Hepatocyte (in vitro differentiated cells): Measurements from ENCODE around the gene ZNF462. TPM values are rescaled to one million over a fixed set of nuclear protein-coding genes. Genes with fewer than 3 reads are reported as not detected.

Experiments
- DNase-seq: peaks from one replicate; pipeline ENCODE4 v3.0.0-alpha.2; 2016; ENCODE audit warnings: low spot score
- H2AFZ ChIP-seq: fragments of 200-600 bp; sonication (generic); 2 replicates; pipeline ENCODE4 v1.6.0; 2016; ENCODE audit warnings: antibody characterized with exemption, mild to moderate bottlenecking
- H3K27ac ChIP-seq: fragments of 200-600 bp; sonication (generic); 2 replicates; pipeline ENCODE4 v1.5.1; 2016; ENCODE audit warnings: mild to moderate bottlenecking
- H3K27me3 ChIP-seq: fragments of 200-600 bp; sonication (generic); 2 replicates; pipeline ENCODE4 v1.6.1; 2016
- H3K36me3 ChIP-seq: fragments of 200-600 bp; sonication (generic); replicated peaks from 2 replicates; pipeline ENCODE4 v1.5.1; 2016; ENCODE audit warnings: low read depth; ENCODE audit not compliant: insufficient read depth
- H3K4me1 ChIP-seq: fragments of 200-600 bp; sonication (generic); 2 replicates; pipeline ENCODE4 v1.5.1; 2016; ENCODE audit warnings: mild to moderate bottlenecking, moderate library complexity; ENCODE audit not compliant: insufficient read depth
- H3K4me2 ChIP-seq: fragments of 200-600 bp; sonication (generic); 2 replicates; pipeline ENCODE4 v1.6.0; 2016
- H3K4me3 ChIP-seq: fragments of 200-600 bp; sonication (generic); 2 replicates; pipeline ENCODE4 v1.5.1; 2016; ENCODE audit warnings: mild to moderate bottlenecking
- H3K79me2 ChIP-seq: fragments of 200-600 bp; sonication (generic); 2 replicates; pipeline ENCODE4 v1.6.0; 2017; ENCODE audit warnings: mild to moderate bottlenecking
- H3K9me2 ChIP-seq: fragments of 200-600 bp; sonication (generic); replicated peaks from 2 replicates; pipeline ENCODE4 v1.6.0; 2017; ENCODE audit warnings: mild to moderate bottlenecking; ENCODE audit not compliant: insufficient read depth
- H3K9me3 ChIP-seq: fragments of 200-600 bp; sonication (generic); 2 replicates; pipeline ENCODE4 v1.5.1; 2016; ENCODE audit warnings: low read depth, mild to moderate bottlenecking
- H4K20me1 ChIP-seq: fragments of 200-600 bp; sonication (generic); 2 replicates; pipeline ENCODE4 v1.6.0; 2016; ENCODE audit warnings: mild to moderate bottlenecking; ENCODE audit not compliant: insufficient read depth, poor library complexity, severe bottlenecking
- EZH2 ChIP-seq: fragments of 200-600 bp; sonication (generic); IDR thresholded peaks from 2 replicates; pipeline ENCODE4 v1.6.1; 2016; ENCODE audit warnings: antibody characterized with exemption, mild to moderate bottlenecking, borderline replicate concordance
- EZH2phosphoT487 ChIP-seq: fragments of 200-600 bp; sonication (generic); IDR thresholded peaks from one replicate; pipeline ENCODE4 v1.6.1; 2018; ENCODE audit warnings: antibody characterized with exemption, mild to moderate bottlenecking, low read depth, moderate library complexity; ENCODE audit not compliant: unreplicated experiment, severe bottlenecking
- WGBS: methylation state at CpG from one replicate; pipeline ENCODE4 v1.1.6; 2016; ENCODE audit warnings: low lambda C conversion rate; ENCODE audit errors: missing lambda C conversion rate; 5-methylcytosine and 5-hydroxymethylcytosine counted together
- polyA plus RNA-seq: library from polyadenylated mRNA; unstranded; fragments of >200 nt; fragmentation: Nextera tagmentation; extraction: Ambion mirVana; gene quantifications from 2 replicates; pipeline ENCODE4 v1.2.1, GENCODE V29; 2016
- total RNA-seq: library from RNA; depleted of rRNA; stranded (reverse); fragments of >200 nt; gene quantifications from 2 replicates; pipeline ENCODE4 v1.2.3, GENCODE V29; 2014
- TF ChIP-seq, protein P1 (sequence below): fragments of 200-600 bp; sonication (generic); IDR thresholded peaks from 2 replicates; pipeline ENCODE4 v1.5.1; 2016; ENCODE audit warnings: antibody characterized with exemption, mild to moderate bottlenecking; ENCODE audit not compliant: poor library complexity

Gene ZNF462
- total and polyA plus RNA-seq, 2 experiments from 2014 or later, result 7.8 to 27.5 TPM

DNA sequence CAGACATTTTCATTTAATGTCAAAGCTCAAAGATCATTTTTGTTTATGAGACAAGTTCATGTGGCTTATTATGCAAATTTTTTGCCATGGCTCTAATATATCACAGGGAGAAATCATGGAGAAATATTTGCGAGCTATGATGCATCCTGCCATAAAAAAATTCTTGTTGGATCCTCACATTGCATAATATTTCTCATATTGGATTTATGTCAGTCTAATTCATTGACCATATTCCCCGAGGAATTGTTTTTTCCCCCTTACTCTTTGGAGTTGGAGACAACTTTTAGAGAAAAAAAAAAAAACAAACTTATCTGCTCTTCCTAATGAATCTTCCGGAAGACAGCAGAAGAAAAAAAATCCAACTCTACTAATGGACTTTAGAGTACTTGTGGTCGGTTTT is 4.3 kb downstream of the ZNF462 start:
- Histone ChIP-seq H2AFZ (no peak overlapping the region), H3K4me1 (peaks cover 26% of the 10 kb centered on the region), H3K4me2 (peak overlapping the region; percentile 90), H3K27me3 (no peaks in the 10 kb centered on the region), H3K9me2 (no peaks in the 10 kb centered on the region), H3K36me3 (no peaks in the 10 kb centered on the region), H3K79me2 (peaks cover 90% of the 10 kb centered on the region), H4K20me1 (peaks cover 6% of the 10 kb centered on the region), H3K9me3 (no peaks in the 10 kb centered on the region), H3K27ac (no peak overlapping the region), H3K4me3 (no peak overlapping the region)
- TF ChIP-seq EZH2phosphoT487 (no peak), EZH2 (no peak)
- TF ChIP-seq, protein P1, sequence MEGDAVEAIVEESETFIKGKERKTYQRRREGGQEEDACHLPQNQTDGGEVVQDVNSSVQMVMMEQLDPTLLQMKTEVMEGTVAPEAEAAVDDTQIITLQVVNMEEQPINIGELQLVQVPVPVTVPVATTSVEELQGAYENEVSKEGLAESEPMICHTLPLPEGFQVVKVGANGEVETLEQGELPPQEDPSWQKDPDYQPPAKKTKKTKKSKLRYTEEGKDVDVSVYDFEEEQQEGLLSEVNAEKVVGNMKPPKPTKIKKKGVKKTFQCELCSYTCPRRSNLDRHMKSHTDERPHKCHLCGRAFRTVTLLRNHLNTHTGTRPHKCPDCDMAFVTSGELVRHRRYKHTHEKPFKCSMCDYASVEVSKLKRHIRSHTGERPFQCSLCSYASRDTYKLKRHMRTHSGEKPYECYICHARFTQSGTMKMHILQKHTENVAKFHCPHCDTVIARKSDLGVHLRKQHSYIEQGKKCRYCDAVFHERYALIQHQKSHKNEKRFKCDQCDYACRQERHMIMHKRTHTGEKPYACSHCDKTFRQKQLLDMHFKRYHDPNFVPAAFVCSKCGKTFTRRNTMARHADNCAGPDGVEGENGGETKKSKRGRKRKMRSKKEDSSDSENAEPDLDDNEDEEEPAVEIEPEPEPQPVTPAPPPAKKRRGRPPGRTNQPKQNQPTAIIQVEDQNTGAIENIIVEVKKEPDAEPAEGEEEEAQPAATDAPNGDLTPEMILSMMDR, result no peak
- DNase-seq, result no peak
- WGBS, result 90% methylated on average over 4 of the region's 4 CpGs

DNA sequence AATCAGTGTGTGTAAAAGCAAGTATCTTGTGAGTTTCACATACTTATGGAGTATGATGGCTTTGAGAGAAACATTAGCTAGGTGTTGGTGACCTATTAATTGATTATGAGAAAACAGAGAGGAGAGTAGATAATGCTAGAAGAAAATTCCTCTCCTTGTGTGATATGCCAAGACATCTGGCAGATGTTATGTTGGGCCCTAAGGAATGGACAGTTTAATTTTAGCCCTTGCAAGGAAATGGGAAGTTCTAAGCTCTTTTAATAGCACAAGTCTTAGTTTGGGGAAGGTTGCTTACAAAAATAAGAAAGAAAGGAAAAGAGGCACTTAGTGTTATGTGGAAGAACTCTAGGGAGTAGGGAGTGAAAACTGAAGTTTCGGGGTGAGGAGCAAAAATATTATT is 5.1 kb downstream of the ZNF462 start:
- Histone ChIP-seq H3K9me2 (no peaks in the 10 kb centered on the region), H3K27ac (no peak overlapping the region), H2AFZ (no peak overlapping the region), H3K4me2 (peak overlapping the region; percentile 10), H3K4me3 (no peak overlapping the region), H3K4me1 (peaks cover 26% of the 10 kb centered on the region), H3K36me3 (no peaks in the 10 kb centered on the region), H3K9me3 (no peaks in the 10 kb centered on the region), H3K27me3 (no peaks in the 10 kb centered on the region), H3K79me2 (peaks cover 98% of the 10 kb centered on the region), H4K20me1 (peaks cover 6% of the 10 kb centered on the region)
- TF ChIP-seq EZH2phosphoT487, result no peak
- no peak for TF ChIP-seq EZH2
- TF ChIP-seq, protein P1, result no peak
- WGBS, result 100% methylated on average over 1 of the region's 1 CpG
- DNase-seq, result no peak

DNA sequence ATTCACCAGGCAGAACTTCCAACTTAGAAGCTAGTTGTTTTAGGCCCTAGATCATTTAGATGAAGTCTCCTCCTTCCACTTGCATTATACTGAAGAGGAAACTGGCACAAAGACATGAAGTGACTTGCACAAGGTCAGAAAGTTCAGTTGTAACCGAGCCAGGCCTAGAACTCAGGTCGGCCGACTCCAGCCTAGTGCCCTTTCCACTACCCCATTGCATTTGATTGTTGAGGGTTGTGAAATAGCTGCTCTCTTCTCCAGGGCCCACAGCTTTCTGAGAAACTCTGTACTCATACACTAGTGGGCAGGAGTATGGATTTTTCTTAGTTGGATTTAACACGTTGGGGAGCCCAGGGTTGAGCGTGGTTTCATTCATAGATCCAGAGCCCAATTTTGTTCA is 5.6 kb downstream of the ZNF462 start:
- DNase-seq, result no peak
- Histone ChIP-seq H3K9me2 (no peaks in the 10 kb centered on the region), H4K20me1 (peaks cover 8% of the 10 kb centered on the region), H3K4me1 (peaks cover 26% of the 10 kb centered on the region), H2AFZ (no peak overlapping the region), H3K4me3 (no peak overlapping the region), H3K79me2 (peaks cover 98% of the 10 kb centered on the region), H3K4me2 (peak overlapping the region; percentile 10), H3K27me3 (no peaks in the 10 kb centered on the region), H3K36me3 (no peaks in the 10 kb centered on the region), H3K27ac (no peak overlapping the region), H3K9me3 (no peaks in the 10 kb centered on the region)
- TF ChIP-seq EZH2phosphoT487, result no peak
- 73% methylated on average over 5 of the region's 5 CpGs for WGBS

DNA sequence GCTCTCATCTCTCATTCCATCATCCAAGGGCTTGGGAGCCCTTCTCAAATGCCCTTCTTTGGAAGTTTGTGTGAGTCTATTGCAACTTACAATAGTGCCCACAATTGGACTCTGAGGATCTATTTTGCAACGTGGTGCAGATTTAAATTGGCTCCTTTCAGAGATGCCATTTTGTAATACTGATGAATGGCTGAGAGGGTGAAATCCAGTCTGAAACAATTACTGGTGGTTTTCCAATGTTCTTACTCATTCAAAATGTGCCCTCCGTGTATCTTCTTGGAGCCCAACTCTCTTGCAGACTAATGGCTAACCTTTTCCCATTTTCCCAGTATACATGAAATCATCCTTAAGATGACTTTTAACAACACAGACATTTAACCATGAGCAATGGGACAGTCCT is 6.1 kb downstream of the ZNF462 start:
- peaks cover 26% of the 10 kb centered on the region for H3K4me1 ChIP-seq
- H3K27me3 ChIP-seq, result no peaks in the 10 kb centered on the region
- H2AFZ ChIP-seq, result no peak overlapping the region
- no peak for DNase-seq
- no peaks in the 10 kb centered on the region for H3K36me3 ChIP-seq
- H3K4me2 ChIP-seq, result peak overlapping the region; percentile 6
- peaks cover 100% of the 10 kb centered on the region for H3K79me2 ChIP-seq
- peaks cover 8% of the 10 kb centered on the region for H4K20me1 ChIP-seq
- no peak overlapping the region for H3K4me3 ChIP-seq
- no peak for TF ChIP-seq EZH2
- no peaks in the 10 kb centered on the region for H3K9me2 ChIP-seq
- WGBS, result 82% methylated on average over 2 of the region's 2 CpGs
- H3K27ac ChIP-seq, result peak overlapping the region; percentile 10
- no peaks in the 10 kb centered on the region for H3K9me3 ChIP-seq
